Fibroblast of skin of scalp (primary cell): ENCODE data around the gene TNRC6A.
"Not testable (repeated sequence)": the region's sequence is repeated elsewhere in the genome, so short reads cannot be mapped to it uniquely, and the experiment has no call there.

Source experiments
- DNase-seq: peaks from one replicate; pipeline ENCODE4 v3.0.0-alpha.2; 2013

TNRC6A gene

DNA sequence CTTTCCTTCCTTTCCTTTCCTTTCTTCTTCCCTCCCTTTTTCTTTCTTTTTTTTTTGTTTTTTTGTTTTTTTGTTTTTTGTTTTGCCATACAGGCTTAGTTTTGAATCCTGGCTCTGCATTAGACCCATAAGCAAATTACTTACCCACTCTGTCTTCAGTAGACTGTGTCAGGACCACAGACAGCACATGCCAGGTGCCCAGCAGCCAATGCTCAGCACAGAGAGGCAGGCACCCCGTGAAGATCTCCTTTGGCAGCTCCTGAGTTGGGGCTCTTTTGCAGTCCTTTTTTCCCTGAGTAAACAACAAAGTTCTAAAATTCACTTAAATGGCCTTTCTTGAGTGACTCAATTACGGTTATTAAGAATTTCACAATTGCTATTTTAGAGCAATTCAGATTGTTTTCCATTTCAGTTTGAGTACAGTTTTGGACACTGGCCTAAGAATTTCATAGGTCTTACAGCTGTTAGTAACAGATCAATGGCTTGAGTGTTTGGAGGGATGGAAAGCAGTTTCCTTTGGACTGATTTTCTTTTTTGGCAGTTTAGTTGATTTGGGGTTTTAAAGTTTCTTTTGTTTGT lies 90.1 kb downstream of the TNRC6A start:
- no peak for DNase-seq

DNA sequence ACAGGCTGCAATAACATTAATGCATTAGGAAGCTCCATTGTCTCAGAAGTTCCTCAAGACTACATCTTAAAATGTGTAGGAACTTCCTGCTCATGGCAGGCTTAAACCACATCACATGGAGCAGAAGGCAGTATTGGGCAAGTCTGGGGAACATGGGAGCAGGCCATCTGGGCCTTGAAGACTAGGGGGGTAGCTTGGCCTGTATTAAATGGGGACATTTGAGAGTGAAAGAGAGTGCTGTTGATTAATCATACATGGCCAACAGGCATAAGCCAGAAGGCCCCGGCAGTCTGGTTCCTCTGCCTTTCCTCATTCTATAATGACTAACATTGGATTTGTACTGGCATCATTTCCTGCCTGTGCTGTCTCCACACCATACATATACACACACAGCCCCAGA lies 91.1 kb downstream of the TNRC6A start:
- no peak for DNase-seq

DNA sequence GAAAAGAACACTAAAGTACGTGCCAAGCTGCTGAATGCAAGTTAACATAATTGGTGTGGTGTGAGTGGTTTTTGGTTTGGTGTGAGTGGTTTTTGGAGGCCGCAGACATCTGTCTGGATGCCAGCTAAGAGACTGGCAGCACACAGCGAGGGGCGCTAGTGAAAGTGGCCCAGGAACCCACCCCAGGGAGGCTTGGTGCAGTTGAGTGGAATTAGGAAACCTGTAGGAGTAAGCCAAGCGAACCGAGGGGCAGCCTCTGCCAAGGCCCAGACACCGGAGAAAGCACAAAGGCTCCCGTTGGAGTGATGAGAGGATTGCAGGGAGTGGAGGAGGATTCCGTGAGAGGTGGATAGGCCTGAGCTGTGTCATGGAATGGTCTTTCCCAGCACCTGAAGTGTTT lies 91.7 kb downstream of the TNRC6A start:
- DNase-seq = no peak

DNA sequence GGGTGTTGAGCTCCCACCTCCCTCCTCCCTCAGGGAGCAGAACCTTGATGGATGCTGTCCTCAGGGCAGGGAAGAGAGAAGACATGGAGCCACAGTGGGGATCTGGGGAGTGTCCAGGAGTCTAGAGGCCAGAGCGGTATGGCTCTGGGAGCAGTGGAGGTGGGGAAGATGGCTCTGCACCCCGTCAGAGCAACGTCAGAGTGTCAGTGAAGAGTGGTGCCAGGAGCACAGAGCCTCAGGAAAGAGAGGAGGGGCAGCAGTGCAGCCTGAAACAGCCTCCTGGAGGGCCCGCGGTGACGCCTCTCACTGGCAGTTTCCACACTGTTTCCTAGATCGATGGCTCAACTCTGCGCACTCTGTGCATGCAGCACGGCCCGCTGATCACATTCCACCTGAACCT lies 93.1 kb downstream of the TNRC6A start:
- no peak for DNase-seq

DNA sequence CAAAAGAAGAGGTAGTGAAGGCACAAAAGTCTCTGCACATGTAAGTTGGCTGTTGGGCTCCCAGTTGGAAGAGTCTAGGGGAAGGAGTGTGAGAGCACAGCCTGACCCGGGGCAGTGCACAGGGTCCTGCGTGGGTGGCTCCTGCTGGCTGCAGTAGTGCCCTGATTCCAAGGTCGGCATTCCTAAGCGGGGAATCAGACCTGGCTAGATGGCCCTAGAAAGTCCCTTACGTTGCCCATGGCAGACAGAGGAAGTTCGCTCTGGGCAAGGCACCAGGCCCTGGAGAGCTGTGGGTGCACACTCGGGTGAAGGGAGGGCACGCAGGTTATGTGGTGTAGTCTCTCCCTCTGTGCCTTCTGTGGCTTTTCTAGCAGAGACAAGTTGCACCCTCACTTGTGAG lies 93.5 kb downstream of the TNRC6A start:
- DNase-seq = no peak

DNA sequence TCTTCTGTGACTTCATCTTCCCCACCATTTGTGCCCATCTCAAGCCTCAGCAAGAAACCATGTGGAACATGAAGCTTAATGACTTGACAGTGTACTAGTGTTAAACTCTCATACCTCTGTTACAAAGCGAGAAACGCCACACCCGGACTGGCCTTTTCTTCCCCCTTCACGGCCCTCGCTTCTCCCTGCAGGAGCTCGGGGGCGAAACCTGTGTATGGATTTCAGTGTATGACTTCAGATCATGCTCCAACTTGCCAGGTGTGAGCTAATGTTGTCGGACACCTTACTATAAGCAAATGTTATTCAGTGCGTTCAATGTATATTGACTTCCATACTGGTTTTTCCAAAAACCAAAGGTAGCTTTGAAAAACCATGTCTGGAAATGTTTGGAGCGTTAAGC lies 96.2 kb downstream of the TNRC6A start:
- DNase-seq = no peak

DNA sequence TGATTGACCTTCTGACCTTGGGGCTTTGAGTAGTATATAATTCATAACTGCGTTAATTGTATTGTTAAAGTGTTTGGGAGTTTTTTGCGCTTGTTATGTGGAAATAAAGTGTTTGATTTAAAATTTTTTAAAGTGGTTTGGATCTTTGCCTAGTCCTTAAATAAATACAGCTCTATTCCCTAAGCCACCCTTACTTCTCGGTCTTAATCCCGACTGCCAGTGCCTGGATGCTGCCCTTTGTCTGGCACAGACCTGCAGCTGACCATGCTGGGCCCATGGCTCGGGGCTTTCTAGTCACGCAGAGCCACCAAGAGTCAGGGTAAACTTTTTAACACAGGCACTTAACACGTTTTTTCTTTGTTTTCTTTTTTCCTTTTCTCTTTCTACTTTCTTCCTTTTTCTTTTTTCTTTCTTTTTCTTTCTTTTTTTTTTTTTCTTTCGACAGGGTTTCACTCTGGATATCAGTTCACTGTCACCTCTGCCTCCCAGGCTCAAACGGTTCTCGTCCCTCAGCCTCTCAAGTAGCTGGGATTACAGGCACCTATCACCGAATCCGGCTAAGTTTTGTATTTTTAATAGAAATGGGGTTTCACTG lies 96.7 kb downstream of the TNRC6A start:
- no peak for DNase-seq

DNA sequence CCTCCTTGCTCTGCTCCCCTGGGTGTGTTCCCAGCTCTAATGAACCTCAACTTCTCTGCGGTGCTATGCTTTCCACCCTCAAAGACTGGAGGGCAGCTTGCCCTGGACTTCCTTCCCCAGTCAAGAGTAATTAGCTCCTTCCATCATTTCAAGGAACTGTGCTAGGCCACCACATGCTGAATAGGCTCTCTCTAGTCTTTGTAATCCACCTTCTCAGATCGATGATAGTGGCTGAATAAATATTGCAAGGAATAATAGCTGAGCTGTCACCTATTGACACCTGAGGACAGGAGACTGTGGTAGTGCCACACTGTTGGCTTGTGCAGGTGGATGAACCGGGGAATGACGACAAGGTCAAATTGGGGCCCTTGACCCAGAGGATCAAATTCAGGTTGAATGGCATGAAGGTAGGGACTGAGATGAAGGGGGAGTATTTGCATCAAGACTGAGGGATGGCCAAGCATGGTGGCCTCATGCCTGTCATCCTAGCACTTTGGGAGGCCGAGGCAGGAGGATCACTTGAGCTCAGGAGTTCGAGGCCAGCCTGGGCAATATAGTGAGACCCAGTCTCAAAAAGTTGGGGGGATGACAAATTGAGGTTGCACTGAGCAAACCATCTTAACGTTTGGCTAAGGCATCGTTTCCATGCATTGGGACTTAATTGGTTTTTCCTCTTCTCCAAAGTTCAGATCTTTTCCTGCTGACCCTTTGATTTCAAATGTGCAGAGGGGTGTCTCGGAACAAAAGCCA lies 97.5 kb downstream of the TNRC6A start:
- DNase-seq = no peak

DNA sequence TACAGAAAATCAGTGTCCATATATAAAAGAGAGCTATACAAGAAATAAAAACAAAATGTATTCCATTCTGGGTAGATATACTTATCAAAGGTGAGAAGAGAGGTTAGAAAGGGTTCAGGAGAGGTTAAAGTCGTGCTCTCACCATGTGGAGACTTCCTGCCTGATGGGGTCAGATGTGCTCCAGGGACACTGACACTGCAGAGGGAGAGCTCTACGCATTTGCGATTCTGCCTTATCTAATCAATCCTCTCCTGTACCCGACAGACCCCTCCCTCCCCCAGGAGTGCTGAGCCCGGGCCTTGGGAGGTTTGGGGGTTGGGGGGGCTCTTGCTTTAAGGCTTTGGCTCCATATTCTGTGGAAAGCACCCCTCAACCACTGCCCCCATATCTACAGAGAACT lies 99.7 kb downstream of the TNRC6A start:
- no peak for DNase-seq

DNA sequence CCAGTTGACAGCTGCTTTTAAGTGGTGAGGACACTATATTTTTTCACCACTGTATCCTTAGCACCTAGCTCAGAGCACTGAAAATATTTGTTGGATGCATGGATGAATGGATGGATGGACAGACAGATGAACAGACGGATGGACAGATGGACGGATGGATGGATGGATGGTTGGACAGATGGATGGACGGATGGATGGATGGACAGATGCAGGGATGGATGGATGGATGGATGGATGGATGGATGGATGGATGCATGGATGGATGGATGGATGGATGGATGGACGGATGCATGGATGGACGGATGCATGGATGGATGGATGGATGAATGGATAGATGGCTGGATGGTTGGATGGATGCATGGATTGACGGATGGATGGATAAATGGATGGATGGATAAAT lies 103.9 kb downstream of the TNRC6A start:
- no peak for DNase-seq

DNA sequence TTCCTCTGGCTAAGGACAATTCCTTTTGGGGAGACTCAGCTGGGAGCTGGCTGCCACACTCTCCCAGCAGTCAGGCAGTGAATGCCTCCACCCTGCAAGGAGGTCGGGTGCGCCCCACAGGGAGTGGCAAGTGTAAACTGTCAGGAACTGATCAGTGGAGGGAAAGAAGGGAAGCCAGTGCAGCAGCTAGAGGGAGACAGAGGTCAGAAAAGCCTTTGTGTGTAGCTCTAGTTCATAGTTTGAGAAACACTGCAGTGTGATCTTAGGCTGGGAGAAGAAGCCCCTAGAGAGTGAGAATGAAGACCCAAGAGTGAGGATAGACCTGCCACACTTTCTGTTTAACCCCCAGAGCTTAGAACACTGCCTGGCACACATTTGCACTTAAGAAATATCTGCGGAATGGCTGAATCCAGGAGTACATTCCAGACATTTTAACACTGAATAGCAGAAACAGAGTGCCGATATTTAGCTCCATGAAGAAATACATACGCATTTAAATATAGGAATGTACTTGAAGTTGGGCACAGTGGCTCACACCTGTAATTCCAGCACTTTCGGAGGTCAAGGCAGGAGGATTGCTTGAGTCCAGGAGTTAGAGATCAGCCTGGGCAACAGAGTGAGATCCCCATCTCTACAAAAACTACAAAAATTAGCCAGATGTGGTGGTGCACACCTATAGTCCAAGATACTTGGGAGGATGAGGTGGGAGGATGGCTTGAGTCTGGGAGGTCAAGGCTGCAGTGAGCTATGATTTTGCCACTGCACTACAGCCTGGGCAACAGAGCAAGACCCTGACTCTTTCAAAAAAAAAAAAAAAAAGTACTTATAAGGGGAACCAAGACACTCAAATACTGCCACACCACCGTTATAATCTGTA lies 105.2 kb downstream of the TNRC6A start:
- DNase-seq = peak; percentile 49

DNA sequence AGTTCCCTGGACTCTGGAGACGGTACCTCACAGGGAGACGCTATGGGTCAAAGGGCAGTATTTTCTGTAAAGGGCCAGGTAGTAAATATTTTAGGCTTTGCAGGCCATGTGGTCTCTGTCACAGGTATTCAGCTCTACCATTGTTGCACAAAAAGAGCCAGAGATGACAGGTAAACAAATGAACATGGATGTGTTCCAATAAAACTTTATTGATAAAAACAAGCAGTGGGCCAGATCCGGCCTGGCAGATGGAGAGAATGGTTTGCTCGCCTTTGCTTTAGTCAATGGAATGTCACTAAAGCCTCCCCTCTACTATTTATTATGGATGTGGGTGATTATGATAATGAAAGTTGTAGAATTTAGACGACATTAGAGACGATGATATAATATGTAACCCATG lies 107.4 kb downstream of the TNRC6A start:
- DNase-seq = no peak

DNA sequence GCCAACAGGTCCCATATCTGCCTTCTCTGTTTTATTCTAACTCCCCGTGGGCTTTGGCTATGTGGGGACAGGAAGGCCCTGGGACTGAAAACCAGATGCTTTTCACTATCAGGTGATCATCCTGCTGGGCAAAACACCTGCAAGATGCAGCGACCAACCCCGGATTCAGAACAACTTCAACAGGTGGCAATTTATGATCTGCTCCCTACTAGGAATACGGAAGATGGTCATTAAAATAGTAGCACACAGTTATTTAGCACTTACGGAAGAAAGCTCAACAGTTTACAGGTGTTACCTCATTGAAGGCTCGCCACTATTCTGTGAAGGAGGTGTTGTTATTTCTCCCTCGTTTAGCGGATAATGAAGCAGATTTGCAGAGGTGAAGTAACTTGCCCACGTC lies 108.5 kb downstream of the TNRC6A start:
- no peak for DNase-seq

DNA sequence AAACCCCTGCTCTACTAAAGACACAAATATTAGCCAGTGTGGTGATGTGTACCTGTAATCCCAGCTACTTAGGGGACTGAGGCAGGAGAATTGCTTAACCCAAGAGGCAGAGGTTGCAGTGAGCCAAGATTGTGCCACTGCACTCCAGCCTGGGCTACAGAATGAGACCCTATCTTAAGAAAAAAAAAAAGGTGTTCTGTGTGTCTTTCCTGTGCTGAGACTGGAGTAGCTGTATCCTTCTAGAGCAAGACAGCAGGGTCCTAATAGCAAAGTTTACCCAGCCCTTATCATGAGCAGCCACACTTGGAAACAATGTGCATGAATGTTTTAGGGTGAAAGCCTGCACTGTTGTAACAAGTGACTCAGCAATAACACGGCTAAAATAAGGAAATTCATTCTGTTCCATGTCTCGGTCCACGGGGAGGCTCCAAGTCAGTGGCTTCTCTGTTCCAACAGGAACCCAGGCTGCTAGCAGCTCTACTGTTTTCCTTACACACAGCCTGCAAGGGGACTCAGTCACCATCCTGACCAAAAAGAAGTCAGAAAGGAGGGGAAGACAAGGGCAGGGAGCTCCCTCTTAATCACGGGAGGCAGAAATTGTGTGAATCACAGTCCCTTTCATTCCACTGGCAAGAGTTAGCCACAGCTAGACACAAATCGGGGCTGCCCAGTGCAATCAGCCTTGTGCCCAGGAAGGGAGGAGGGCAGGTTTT lies 109.3 kb downstream of the TNRC6A start:
- DNase-seq = peak; percentile 41

DNA sequence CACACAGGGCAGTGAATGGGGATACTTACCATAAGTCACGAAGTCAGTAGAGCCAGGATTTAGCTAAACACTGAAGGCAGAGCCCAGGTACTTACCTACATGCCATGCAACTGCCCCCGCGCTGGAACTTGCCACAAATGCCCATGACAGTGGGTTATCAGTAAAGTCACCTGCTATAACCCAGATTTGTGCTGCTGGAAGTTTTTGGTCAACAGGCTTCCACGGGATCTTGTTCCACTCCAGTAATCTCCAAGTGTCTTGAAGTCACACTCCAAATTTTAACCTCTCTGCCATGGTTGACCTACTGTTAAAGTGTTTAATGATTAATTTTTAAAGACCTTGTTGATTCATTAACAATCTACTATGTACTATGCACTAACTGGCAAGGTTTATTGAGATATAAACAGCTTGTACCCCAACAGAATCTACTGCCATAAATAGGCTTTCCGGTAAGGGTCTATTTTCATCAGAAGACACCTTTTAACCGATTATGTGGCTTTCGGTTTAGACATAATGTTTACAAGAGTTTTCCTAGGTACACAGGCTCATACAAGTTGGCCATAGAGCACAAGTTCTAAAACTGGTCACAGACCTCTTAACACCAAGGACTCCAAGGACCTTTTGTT lies 110.0 kb downstream of the TNRC6A start:
- DNase-seq = no peak

DNA sequence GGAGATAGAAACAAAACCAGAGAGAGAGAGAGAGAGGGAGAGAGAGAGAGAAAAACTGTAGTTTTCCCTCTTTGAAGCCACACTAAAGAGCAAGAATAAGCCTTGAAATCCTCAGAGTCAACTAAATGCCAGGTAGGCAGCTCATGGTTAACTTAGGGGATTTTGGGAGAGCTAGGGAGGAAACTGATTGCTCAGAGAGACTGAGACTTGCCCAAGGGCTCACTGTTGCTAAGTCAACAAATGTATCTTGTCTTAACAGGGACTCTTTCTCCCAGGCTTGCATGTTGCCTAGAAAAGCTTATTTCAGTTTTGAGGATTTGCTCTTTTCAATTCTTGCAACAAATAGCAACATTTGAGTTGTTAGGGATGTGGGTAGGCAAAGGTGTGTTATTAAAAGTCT lies 111.8 kb downstream of the TNRC6A start:
- DNase-seq = no peak

DNA sequence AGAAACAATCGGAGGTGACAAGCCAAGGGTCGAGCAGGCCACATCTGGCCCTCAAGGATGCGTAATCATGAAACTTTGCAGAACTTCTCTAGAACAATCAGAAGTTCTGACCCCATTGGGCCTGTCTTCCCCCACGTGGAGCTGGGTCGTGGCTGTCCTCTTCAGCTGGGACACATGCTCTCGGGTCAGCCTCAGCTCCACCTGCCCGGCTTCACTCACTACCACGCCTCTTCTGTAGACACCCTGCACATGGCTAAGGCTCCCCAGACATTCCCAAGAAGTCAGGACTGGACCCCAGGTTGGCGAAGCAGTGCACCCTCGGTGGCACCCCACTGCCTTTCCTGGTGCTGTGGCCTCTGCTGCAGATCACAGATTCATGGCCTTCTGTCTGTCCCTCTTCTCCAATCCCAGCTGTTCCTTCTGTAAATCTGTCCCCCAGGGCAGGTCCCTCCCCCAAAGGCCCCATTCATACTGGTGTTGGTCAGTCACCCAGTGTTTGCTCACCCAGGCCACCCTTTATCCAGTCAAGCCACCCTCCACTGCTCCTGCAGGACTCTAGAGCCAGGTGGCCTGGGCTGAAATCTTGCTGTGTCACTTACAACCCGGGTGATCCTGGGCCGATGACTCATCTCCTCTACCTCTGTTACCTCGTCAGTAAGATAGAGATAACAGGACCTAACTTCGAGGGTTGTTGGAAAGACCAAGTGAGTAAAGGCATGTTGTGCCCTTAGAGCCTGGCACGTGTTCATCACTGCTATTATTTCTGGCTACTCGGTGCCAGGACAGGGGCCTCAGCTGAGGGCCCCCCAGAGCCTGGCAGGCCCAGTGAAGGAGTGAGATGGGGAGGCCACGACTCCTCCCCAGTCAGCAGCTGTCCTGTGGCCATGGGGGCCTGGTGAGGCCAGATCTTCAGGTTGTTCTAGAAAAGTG lies 114.9 kb downstream of the TNRC6A start:
- DNase-seq = no peak

DNA sequence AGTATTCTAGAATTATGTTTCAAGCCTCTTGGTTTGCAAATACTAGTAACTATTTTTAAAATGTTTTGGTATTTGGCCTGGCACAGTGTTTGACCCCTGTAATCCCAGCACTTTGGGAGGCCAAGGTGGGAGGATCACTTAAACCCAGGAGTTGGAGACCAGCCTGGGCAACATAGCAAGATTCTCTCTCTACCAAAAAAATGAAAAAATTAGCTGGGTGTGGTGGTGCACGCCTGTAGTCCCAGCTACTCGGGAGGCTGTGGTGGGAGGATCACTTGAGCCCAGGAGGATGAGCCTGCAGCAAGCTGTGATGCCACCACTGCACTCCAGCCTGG lies 115.5 kb downstream of the TNRC6A start:
- not testable (repeated sequence) for DNase-seq

DNA sequence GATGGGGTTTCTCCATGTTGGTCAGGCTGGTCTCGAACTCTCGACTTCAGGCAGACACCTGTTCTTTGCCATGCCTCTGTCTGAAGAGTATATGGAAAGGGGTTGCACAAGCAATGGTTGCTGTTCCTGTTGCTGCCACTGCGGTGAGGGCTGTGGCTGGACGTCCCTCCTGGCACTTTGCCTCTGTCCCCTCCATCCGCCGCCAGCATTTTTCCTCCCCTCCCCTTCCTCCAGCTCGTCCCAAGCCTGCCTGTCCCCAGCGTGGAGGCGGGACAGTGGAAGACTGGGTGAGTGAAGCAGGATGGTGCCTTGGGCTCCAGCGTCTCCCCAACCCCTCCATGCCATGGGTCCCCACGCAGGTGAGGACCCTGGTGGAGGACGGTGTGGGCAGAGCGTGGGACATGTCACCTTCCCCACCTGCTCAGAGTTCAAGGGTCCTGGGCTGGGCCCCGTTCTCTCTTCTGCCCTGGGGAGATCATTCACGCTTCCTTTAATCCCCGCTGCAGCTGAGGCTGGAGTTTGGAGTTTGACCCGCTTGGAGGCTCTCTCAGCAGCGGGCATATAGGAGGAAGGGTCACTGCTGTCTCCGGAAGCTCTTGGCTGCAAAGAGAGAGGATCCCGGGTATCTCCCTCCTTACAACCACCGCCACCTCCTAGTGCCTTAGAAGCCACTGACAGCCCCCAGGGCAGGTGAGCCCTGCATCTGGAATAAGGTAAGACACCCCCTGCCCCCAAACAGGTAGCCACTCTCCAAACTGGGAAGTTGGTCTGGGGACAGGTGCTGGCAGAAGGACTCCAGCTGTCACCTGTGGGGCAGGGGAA lies 116.5 kb downstream of the TNRC6A start, which contains the start of gene SLC5A11:
Gene SLC5A11, plus strand, starts transcription at position 238 of the 822 bp plus-strand sequence. CDS start 12,681 bp downstream, outside the sequence.
- no peak for DNase-seq
